Stimulated activated CD4-positive, alpha-beta T cell treated with anti-CD3 and anti-CD28 coated beads, TNF-alpha, amount 100 ng/mL, for 4 hours (primary cell): ENCODE data around the gene MAPK1.
"Not testable (repeated sequence)": the region's sequence is repeated elsewhere in the genome, so short reads cannot be mapped to it uniquely, and the experiment has no call there.

ENCODE experiments used
- DNase-seq, 3 experiments: peaks; one replicate each; pipeline ENCODE4 v3.0.0-alpha.2; 2020; ENCODE audit warnings: low read depth in 3 of 3

Gene MAPK1

DNA sequence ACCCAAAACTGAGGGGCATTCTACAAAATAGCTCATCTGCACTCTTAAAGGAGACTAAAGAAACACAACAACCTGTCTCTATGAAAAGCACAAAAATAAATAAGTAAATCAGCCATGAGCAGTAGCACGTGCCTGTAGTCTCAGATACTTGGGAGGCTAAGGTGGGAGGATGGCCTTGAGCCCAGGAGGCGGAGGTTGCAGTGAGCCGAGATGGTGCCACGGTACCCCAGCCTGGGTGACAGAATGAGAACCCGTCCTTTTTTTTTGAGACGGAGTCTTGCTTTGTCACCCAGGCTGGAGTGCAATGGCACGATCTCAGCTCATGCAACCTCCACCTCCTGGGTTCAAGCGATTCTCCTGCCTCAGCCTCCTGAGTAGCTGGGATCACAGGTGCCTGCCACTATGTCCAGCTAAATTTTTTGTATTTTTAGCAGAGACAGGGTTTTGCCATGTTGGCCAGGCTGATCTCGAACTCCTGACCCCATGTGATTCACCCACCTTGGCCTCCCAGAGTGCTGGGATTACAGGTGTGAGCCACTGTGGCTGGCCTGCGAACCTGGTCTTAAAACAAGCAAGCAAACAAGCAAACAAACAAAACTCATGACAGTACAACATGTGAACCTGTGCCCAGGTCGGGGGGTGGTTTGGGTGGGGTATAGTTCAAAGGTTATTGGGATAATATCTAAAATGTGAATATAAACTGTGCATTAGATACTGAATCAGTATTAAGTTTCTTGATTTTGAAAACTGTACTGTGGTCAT, 76.4 kb downstream of the MAPK1 start:
- not testable (repeated sequence) for DNase-seq

DNA sequence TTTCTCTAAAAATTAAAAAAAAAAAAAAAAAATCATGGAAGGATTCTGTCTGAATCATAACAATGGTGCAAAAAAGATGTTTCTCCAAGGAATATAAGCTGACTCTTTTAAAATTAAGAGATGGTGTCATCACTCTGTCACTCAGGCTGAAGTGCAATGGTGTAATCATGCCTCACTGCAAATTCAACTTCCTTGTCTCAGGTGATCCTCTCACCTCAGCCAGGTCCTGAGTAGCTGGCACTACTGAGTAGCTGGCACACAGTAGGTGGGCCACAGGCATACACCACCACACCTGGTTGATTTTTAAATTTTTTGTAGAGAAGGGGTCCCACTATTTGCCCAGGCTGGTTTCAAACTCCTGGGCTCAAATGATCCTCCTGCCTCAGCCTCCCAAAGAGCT, 77.1 kb downstream of the MAPK1 start:
- DNase-seq: no peak

DNA sequence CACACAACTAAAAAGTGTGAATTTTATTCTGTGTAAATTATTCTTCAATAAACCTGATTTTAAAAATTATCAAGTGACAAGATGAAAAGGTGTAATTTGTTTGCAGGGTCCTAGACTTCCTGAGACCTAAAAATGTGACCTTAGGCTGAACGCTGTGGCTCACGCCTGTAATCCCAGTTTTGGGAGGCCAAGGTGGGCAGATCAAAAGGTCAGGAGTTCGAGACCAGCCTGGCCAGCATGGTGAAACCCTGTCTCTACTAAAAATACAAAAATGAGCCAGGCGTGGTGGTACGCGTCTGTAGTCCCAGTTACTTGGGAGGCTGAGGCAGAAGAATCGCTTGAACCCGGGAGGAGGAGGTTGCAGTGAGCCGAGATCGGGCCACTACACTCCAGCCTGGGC, 79.9 kb downstream of the MAPK1 start:
- DNase-seq: not testable (repeated sequence)

DNA sequence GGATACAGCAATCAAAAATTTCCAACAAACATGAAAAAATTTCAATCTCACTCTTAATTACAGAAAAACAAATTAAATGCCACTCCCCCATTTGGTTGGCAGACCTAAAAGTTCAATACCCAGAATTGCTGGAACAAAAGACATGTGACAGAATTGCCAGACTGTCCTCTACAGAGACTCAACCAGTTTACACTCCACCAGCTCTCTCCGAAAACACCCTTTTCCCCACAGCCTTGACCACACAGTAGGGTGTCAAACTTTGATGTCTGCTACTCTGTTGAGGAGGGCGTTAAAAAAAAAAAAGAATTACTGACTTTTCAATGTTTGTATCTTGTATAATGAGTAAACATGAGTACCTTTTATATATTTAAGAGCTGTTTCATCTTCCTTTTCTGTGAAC, 87.2 kb downstream of the MAPK1 start:
- DNase-seq: no peak

DNA sequence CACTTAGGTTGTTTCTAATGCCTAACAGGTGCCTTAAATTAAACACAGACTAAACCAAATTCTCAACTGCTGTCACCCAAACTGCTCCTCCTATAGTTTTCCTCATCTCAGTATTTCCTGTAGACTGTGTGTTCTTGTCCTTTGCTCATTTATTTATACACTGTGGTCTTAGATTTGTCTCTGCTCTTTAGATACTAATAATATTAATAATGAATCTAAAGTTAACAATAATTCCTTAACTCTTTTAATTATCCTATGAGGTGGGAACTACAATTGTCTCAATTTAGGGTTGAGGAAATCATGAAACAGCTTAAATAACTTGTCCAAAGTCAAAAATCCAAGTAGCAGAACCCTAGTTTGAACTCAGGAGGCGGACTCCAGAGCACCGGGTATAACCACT, 88.0 kb downstream of the MAPK1 start:
- DNase-seq: no peak

DNA sequence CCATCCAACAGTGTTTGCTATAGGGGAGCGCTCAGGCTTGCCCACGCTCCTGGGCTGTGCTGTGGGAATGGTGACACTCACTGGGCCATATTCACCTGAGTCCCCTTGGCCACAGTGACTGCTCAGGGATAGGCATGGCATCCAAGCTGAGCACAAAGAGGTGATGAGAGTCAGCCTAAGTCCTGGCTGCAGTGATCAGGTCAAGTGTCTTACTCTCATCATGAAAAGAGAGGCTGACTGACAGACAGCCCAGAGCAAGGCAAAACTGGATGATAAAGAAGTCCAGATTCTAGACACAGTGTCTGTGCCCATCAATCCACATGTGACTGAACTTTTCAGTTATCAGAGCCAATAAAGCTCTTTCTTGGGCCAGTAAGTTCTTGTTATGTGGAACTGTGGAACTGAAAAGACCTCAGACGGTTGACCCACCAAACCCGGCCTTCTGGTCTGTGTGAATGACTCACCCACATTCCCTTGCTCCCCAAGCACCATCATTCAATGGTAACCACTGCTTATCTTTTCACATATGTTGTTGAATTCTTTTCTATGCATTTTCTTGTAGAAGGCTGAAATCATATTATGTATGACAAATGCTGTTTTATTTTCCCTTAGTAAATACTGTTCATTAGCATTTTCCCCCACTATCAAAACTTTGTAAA, 88.6 kb downstream of the MAPK1 start:
- DNase-seq: no peak

DNA sequence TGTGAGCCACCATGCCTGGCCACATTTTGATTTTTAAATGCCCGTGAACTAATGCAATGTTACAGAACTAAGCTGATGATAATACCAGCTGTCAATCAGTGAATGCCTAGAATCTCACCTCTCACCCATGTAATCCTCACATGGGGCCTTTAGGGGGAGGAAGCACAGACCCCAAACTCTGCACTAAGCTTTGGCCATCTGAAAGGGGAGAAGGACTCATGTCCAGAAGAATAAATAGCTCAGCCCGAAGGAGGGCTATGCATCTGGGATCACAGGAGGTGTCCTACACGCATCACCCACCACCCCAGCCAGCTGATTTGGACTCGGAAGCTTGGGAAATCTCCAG, 95.8 kb downstream of the MAPK1 start:
- DNase-seq: no peak

DNA sequence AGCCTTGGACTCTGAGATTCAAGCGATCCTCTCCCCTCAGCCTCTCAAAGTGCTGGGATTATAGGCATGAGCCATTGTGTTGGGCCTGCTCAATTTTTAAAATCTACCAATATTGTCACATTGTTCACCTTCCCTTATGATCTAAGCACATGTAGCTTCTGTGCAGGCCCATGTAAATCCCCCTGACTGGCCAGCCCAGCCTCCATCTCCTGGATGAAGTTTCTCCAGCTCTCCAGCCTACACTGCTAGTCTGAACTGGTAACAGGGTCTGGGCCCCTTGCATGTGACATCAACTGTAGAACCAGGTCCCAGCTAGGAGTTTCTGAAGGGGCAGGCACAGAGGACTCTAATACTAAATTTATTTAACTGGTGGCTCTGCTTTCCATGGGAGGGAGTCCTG, 99.0 kb downstream of the MAPK1 start:
- DNase-seq: no peak

DNA sequence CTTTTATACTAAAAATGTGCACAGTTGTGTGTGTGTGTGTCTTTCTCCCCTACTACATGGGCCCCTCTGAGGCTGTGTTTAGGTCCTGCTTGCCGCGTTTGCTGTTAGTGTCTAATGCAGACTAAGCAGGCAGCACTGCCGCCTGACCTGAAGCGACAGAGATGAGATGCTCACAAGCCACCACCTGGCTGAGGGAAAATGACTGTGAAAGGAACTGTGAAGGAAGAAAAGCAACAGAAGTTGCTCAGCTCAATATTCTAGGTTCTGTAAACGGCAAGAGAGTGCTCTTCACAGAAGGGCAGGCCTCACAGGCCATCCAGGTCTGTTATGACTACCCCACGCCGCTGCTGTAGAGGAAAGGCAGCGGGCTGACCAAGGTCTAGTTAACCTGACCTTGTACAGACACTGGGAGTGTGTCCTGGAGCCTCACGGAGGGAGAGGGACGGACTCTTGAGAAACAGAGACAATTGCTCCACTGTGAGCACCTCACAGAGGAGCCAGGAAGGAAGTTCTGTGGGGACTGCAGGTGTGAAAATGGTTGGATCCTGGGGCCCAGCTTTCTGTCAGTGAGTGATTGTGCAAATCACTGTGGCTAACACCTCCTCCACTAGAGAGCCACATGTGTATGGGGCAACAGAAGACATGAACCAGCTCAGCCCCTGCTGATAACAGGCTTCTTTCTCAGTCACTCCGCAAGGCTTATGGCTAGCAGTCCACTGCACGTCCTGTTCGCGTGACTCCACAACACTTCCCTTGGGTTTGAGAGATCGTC, 100.6 kb downstream of the MAPK1 start:
- peak in 1 of 3 experiments; percentile 19 for DNase-seq

DNA sequence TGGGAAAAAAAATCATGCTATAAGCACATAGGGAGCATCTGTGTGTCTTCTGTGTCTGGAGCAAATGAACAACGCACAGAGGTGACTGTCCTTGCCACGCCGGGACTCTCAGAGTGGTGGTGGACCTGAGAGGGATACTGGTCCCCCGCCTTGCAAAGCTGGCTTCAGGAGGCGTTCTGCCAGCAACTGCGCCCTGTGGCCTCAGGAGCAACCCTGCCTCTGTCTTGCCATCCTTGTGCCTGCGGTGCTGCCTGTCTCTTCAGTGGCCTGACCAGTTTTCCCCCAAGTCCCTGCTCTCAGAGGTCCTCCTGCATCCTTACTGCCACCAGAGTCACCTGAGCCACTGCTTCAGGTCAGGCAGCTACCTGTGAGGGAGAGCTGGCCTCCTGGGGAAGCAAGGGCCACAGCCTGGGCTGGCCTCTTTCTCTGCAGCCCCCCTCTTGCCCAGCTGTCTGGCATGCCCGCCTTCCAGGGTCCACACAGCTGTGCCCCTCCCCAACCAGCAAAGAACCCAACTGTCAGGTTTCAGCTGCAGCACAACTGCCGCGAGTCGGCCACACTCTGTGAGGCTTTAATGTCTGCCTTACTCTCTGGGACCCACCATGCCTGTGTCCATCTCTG, 101.4 kb downstream of the MAPK1 start:
- DNase-seq: no peak

DNA sequence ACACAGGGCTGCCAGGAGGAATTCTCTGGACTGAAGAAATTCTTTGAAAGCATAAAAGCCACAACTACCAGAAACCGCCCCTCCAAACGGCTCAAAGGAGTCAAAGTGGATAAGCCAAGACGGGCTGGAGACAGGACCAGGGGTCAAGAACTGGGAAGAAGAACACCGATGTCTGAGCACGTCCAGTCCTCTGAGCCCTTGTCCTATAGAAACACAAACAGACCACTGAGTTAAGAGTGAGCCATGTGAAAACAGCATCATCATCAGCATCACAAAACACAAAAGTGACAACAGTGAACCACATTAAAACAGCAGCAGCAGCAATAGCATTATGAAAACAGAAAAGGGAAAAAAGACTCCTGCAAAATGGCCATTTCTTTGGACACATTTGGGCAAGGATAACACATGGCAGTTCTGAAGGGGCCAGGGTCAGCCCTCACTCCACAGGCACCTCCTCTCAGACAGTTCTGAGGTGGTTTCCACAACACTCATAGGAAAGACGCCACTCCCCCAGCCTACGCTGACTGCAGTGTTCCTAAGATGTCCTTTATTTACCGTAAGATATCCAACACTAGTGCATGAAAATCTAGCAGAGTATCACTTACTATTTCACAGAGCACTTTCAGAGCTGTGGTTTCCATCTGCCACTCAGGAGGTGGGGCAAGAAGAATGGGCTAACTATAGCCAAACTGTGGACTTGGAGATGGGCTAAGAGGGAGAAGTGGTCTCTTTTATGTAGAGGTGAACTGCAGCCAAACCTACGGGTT, 103.2 kb downstream of the MAPK1 start:
- DNase-seq: no peak

DNA sequence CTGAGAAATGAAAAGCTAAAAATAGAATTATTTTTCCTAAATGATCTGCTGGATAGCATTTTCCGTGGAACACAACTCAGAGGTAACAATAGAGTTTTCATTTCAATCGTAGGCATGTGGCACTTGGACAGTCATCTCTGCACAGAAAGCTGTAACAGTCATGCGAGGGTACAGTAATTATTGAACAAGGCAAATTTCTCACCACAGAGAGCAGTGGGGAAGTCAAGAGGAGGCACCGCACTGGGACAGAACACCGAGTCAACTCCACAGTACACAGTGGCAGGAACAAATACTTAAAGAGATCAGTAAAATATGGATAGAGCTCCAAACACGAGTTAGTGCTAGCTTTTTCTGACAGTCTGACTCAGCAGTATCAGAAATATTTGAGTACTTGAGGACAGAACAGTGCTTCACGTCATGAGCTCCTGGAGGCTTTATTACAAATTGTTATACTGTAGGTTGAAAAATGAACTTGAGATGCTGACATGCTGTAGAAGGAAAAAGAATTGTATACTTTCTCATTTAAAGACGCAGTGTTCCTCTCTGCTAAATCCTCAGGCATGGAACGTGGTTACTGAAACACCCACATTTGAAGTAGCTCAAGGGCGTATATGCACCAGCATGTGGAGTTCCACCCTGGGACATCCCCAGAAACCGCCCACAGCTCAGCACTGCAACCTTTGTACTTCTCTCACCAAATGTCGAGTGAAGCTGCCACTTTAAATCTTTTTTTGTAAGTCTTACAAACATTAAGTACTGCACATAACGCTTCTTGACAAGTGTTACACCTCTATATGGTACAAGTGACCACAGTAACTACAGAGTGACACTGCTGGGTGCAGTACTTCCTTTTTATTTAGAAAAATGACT, 104.5 kb downstream of the MAPK1 start:
- peak in 1 of 3 experiments; percentile 16 for DNase-seq

DNA sequence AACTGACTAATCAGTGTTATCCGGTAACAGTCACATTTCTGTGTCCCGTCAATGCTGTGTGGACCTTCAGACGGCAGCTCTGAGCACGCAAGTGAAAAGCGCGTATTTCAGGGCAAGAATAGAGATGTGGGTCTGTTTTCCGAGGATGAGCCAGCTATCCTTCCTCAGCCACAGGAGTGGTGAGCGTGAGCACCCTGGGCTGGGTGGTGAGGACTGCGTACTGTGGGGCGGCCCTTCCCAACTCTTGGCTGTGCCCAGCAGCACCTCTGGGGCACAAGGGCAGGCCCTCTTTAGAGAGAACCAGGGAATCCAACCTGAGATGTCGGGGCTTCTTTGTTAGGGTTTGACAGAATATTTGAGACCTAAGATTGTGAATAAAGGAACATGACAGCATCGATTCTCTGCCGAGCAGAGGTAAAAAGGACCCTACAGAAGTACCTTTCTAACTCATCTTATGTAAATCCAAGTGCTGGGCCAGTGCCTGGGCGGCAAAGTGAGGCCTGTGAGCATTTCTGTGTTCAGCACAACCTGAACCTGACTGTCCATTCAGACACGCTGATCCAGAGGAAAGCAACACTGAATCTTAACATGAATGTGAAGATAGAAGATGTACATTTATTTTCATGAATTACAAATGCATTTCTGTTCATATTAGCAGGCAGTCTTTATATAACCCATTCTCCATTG, 105.3 kb downstream of the MAPK1 start:
- DNase-seq: no peak

DNA sequence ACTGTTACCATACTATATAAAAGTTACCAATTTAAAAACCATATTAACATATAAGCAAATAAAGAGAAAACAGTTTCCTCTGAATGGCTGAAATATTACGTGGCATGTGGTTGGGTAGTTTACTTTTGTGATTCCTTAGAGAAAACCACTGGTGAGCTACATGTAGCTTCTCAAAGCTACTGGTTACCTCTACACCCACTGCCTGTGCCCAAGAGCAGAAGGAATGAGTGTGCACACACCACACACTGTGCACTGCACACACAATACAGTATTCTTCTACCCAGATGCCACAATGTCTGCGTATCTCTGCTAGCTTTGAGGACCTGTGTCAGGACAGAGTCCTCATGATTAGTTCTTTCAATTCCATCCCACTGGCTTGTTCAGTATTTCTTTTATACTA, 106.4 kb downstream of the MAPK1 start:
- DNase-seq: no peak

DNA sequence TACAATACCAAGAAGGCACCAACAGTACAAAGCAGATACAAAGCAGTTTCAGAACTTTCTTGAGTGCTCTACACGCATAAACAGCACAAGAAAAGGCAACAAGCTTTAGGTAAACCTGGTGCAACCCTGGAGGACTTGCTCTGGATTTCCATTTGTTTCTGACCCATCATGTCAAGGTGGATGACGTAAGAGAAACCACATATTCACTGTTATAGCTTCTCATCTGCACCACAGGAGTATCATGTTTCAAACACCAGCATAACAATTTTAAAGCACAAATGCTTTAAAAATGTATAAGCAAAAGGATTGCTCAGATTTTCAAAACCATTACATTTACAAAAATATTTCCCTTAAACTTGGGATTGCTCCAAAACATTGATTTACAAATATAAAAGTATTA, 106.8 kb downstream of the MAPK1 start:
- DNase-seq: no peak

DNA sequence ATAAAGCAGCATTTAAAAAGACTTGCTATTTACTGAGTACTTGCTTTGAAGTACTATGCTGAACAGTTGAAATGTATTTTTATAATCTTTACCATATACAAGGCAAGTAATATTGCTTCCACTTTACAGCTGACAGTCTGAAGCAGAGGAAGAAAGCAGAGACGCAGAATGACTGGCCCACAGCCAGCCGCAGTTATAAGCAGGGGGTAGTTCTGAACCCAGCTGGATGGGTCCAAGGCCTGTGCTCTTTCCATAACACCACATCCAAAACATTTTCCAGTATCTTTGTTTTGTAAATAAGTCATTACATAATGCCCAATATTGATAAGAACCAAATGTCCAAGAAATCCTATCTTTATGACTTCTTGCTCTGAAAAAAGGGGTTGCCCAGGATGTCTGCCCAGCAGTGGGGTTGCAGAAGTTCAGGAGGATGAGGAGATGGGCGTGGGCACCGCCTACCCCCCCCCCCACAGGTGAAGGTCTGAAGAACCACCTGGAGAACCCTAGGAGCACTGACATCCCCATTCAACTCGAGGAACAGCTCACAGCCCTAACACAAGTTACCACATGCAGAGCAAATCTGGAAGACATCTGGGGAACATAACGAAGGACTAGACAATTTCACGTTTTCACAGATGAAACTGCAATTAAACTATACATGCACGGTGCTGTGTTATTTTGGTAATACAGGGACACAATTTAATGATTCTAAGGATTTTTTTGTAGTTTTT, 107.6 kb downstream of the MAPK1 start:
- DNase-seq: no peak

DNA sequence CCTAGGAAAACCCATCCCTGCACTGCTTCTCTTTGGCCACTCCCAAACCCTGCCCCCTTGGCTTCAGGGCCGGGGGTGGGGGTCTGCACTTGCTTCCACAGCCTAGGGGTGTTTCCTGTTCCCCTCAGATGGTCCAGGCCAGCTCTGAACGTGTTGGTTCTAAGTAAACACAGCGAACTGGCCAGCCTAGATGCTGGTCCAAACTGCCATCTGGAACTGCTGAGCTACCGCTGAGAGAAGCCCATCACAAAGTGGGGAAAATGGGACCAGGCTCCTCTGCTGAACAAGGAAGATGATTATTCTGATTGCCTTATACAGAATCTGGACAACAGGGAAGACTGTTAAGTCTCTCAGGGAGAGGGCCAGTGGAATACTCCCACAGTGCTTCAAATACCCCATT, 108.4 kb downstream of the MAPK1 start:
- DNase-seq: no peak

DNA sequence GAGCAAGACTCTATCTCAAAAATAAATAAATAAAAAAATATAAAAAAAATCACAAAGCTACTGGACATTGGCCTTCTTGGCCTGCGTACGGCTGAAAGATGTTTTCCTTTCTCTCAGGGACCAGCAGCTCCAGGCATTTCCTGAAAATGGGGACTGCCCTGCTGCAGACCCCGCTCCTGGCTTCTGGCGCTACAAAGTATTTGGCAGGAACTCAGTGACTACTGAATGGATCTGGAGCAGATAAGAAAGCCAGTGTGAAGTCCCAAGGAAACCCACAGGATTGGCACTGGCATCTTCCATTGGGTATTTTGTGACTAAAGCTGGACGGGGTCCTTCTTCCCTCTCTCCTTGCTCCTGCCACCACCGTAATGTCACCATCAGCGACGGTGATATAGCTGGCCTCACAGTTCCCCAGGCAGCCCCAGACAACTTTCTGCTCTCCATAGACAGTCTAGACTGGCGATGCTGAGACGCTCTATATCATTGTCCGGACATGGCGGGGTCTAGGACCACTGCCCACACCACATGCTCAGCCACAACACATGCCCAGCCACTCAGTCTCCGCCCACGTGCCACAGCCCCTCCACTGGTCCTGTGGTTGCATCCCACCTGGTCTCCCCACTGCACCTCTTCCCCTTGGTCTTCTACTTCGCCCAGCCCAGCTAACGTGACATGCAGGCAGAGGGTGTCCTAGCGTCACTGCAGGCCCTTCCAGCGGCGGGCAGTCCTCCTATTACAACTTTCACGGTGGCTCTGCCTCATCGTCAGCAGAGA, 109.2 kb downstream of the MAPK1 start:
- no peak for DNase-seq

DNA sequence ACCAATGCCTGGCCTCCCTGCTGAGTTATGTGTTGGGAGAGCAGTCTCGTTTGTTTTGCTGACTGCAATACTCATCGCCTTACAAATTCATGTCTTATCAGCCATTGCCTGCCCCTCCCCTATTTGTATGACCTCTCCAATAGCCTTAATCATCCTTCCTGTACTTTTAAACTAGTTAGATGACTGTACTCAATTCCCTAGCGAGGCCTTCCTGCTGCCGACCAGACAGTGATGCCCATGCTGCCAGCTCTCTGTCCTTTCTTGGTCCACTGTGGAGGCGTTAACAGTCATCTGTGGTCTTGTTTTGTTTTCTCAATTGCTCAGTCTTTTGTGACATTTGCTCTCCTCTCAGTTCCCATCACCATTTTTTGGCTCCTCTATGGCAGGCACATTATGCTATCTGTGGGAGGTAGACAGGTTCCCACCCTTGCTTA, 111.6 kb downstream of the MAPK1 start:
- no peak for DNase-seq
